ENCODE measurements around the gene FHDC1.
A peak's percentile ranks its signal among the peaks of the same experiment; 100 is the strongest.

The FHDC1 gene

GRCh38 chr4:152936446-152937335, 568 bp downstream of the FHDC1 start:
- DNase-seq, result no peak

- peak; percentile 8 for DNase-seq
Observed at GRCh38 chr4:152937336-152938236, 1.5 kb downstream of the FHDC1 start.

GRCh38 chr4:152938237-152938947, 2.3 kb downstream of the FHDC1 start:
- no peak for DNase-seq

- no peak for DNase-seq
Observed at GRCh38 chr4:152939621-152940020, 3.5 kb downstream of the FHDC1 start.

- no peak for DNase-seq
Observed at GRCh38 chr4:152940461-152940860, 4.3 kb downstream of the FHDC1 start.

- DNase-seq, result no peak
Observed at GRCh38 chr4:152941411-152941810, 5.3 kb downstream of the FHDC1 start.

GRCh38 chr4:152942346-152942745, 6.2 kb downstream of the FHDC1 start:
- DNase-seq, result no peak

- DNase-seq, result no peak
Observed at GRCh38 chr4:152943672-152944071, 7.5 kb downstream of the FHDC1 start.

- no peak for DNase-seq
Observed at GRCh38 chr4:152944666-152945320, 8.7 kb downstream of the FHDC1 start.

GRCh38 chr4:152945639-152946038, 9.5 kb downstream of the FHDC1 start:
- DNase-seq, result no peak

GRCh38 chr4:152946446-152946845, 10.3 kb downstream of the FHDC1 start:
- DNase-seq, result no peak

- no peak for DNase-seq
Observed at GRCh38 chr4:152947311-152947710, 11.2 kb downstream of the FHDC1 start.

- no peak for DNase-seq
Observed at GRCh38 chr4:152949930-152950329, 13.8 kb downstream of the FHDC1 start.

- no peak for DNase-seq
Observed at GRCh38 chr4:152950402-152951274, 14.5 kb downstream of the FHDC1 start.

- DNase-seq, result no peak
Observed at GRCh38 chr4:152951348-152951747, 15.2 kb downstream of the FHDC1 start.

GRCh38 chr4:152953514-152953913, 17.4 kb downstream of the FHDC1 start:
- DNase-seq, result no peak

GRCh38 chr4:152954741-152955140, 18.6 kb downstream of the FHDC1 start:
- DNase-seq, result no peak

GRCh38 chr4:152956147-152956546, 20.0 kb downstream of the FHDC1 start:
- no peak for DNase-seq

GRCh38 chr4:152956650-152957436, 20.7 kb downstream of the FHDC1 start:
- DNase-seq, result no peak

GRCh38 chr4:152957437-152958171, 21.5 kb downstream of the FHDC1 start:
- DNase-seq, result no peak

All from inflammatory macrophage treated with lipopolysaccharide for 4 hours (primary cell).